Neural cell (in vitro differentiated cells): Measurements from ENCODE around the gene AMN1. TPM values are rescaled to one million over a fixed set of nuclear protein-coding genes. Genes with fewer than 3 reads are reported as not detected.

ENCODE experiments used
- H2AFZ ChIP-seq: fragments of 200-600, 300-800 bp; sonication (generic), shearing (Covaris generic); 2 replicates; pipeline ENCODE4 v1.6.0; 2014; ENCODE audit warnings: low read depth, mild to moderate bottlenecking, antibody characterized with exemption, low read length, moderate library complexity
- H3F3A ChIP-seq: fragments of 200-600 bp; shearing (Covaris generic); 2 replicates; pipeline ENCODE4 v1.6.1; 2016; ENCODE audit warnings: mild to moderate bottlenecking, moderate library complexity, mixed read lengths, antibody characterized with exemption, low read length; ENCODE audit not compliant: insufficient read depth, poor library complexity, severe bottlenecking
- H3K27ac ChIP-seq: fragments of 200-600, 300-800 bp; sonication (generic), shearing (Covaris generic); 2 replicates; pipeline ENCODE4 v1.5.1; 2014; ENCODE audit warnings: mild to moderate bottlenecking, low read length, moderate library complexity
- H3K27me3 ChIP-seq: fragments of 300-800, 200-600 bp; sonication (generic), shearing (Covaris generic); 2 replicates; pipeline ENCODE4 v1.6.0; 2014; ENCODE audit warnings: mild to moderate bottlenecking, low read depth, low read length, moderate library complexity; ENCODE audit not compliant: insufficient read depth
- H3K36me3 ChIP-seq: fragments of 300-800, 200-600 bp; sonication (generic), shearing (Covaris generic); 2 replicates; pipeline ENCODE4 v1.5.1; 2014; ENCODE audit warnings: mild to moderate bottlenecking, antibody characterized with exemption, low read length, moderate library complexity; ENCODE audit not compliant: insufficient read depth
- H3K4me2 ChIP-seq: fragments of 300-800, 200-600 bp; sonication (generic), shearing (Covaris generic); 2 replicates; pipeline ENCODE4 v1.6.0; 2014; ENCODE audit warnings: mild to moderate bottlenecking, low read length
- H3K4me3 ChIP-seq: fragments of 300-800, 200-600 bp; sonication (generic), shearing (Covaris generic); 2 replicates; pipeline ENCODE4 v1.5.1; 2014; ENCODE audit warnings: mild to moderate bottlenecking, low read length, moderate library complexity
- H3K79me2 ChIP-seq: fragments of 200-600 bp; shearing (Covaris generic); replicated peaks from 2 replicates; pipeline ENCODE4 v1.6.0; 2014; ENCODE audit warnings: mild to moderate bottlenecking, low read length, moderate library complexity; ENCODE audit not compliant: insufficient read depth
- H3K9ac ChIP-seq: fragments of 300-800, 200-600 bp; sonication (generic), shearing (Covaris generic); 2 replicates; pipeline ENCODE4 v1.6.1; 2016; ENCODE audit warnings: mild to moderate bottlenecking, low read length, mixed read lengths
- H3K9me2 ChIP-seq: fragments of 200-600 bp; shearing (Covaris generic); 2 replicates; pipeline ENCODE4 v1.6.1; 2016; ENCODE audit warnings: mild to moderate bottlenecking, low read length, mixed read lengths; ENCODE audit not compliant: insufficient read depth
- H3K9me3 ChIP-seq: fragments of 200-600, 300-800 bp; sonication (generic), shearing (Covaris generic); 2 replicates; pipeline ENCODE4 v1.6.1; 2016; ENCODE audit warnings: mild to moderate bottlenecking, mixed run types, low read length, moderate library complexity, mixed read lengths
- H4K20me1 ChIP-seq: fragments of 200-600 bp; shearing (Covaris generic); 2 replicates; pipeline ENCODE4 v1.6.1; 2016; ENCODE audit warnings: mild to moderate bottlenecking, mixed run types; ENCODE audit not compliant: insufficient read depth
- CTCF ChIP-seq: fragments of 450-650 bp; IDR thresholded peaks from 2 replicates; pipeline ENCODE4 v1.5.1; 2014; ENCODE audit warnings: antibody characterized with exemption, mild to moderate bottlenecking, moderate library complexity; ENCODE audit not compliant: poor library complexity, severe bottlenecking
- EP300 ChIP-seq: fragments of 450-650 bp; conservative IDR thresholded peaks from 2 replicates; pipeline ENCODE4 v1.6.1; 2014; ENCODE audit warnings: antibody characterized with exemption, mild to moderate bottlenecking, moderate library complexity; ENCODE audit not compliant: poor library complexity, severe bottlenecking
- EZH2 ChIP-seq: fragments of 200-600, 300-800 bp; shearing (Covaris generic), sonication (generic); IDR thresholded peaks from 2 replicates; pipeline ENCODE4 v1.6.1; 2014; ENCODE audit warnings: antibody characterized with exemption, low read length, borderline replicate concordance, mild to moderate bottlenecking; ENCODE audit not compliant: insufficient read depth, poor library complexity, severe bottlenecking
- MXI1 ChIP-seq: fragments of 450-650 bp; conservative IDR thresholded peaks from 2 replicates; pipeline ENCODE4 v1.6.1; 2014; ENCODE audit warnings: antibody characterized with exemption, mild to moderate bottlenecking; ENCODE audit not compliant: poor library complexity, severe bottlenecking
- POLR2AphosphoS5 ChIP-seq: IDR thresholded peaks from 2 replicates; pipeline ENCODE4 v1.6.1; 2012
- RAD21 ChIP-seq: fragments of 450-650 bp; conservative IDR thresholded peaks from 2 replicates; pipeline ENCODE4 v1.6.1; 2014; ENCODE audit warnings: antibody characterized with exemption, mild to moderate bottlenecking, moderate library complexity
- REST ChIP-seq: IDR thresholded peaks from 2 replicates; pipeline ENCODE4 v1.6.1; 2012; ENCODE audit warnings: borderline replicate concordance
- SMC3 ChIP-seq: fragments of 450-650 bp; conservative IDR thresholded peaks from 2 replicates; pipeline ENCODE4 v1.6.1; 2014; ENCODE audit warnings: antibody characterized with exemption, mild to moderate bottlenecking, moderate library complexity; ENCODE audit not compliant: poor library complexity
- TAF1 ChIP-seq: IDR thresholded peaks from 2 replicates; pipeline ENCODE4 v1.6.1; 2012; ENCODE audit warnings: low read depth
- polyA plus RNA-seq: library from polyadenylated mRNA; depleted of rRNA; stranded (reverse); fragments of >200 nt; gene quantifications from 2 replicates; pipeline ENCODE4 v1.2.3, GENCODE V29; 2014

AMN1 gene
- polyA plus RNA-seq, 1 donor from 2014 or later = 125 TPM

GRCh38 chr12:31669020-31669419, 59.8 kb downstream of the AMN1 start:
- H3K9me3 ChIP-seq = no peaks in the 10 kb centered on the region
- TF ChIP-seq CTCF (no peak), TAF1 (no peak), MXI1 (no peak), POLR2AphosphoS5 (no peak), SMC3 (no peak), EP300 (no peak), EZH2 (no peak), RAD21 (no peak), REST (no peak)
- no peaks in the 10 kb centered on the region for H3K9me2 ChIP-seq
- no peaks in the 10 kb centered on the region for H4K20me1 ChIP-seq
- no peak overlapping the region for H2AFZ ChIP-seq
- no peaks in the 10 kb centered on the region for H3K36me3 ChIP-seq
- H3K4me2 ChIP-seq = no peak overlapping the region
- H3K9ac ChIP-seq = no peak overlapping the region
- no peaks in the 10 kb centered on the region for H3K27me3 ChIP-seq
- H3K27ac ChIP-seq = no peak overlapping the region
- no peak overlapping the region for H3K4me3 ChIP-seq
- H3F3A ChIP-seq = no peaks in the 10 kb centered on the region
- H3K79me2 ChIP-seq = no peaks in the 10 kb centered on the region

GRCh38 chr12:31664038-31664437, 64.8 kb downstream of the AMN1 start:
- Histone ChIP-seq H3K9me3 (no peaks in the 10 kb centered on the region), H3K79me2 (no peaks in the 10 kb centered on the region), H3F3A (no peaks in the 10 kb centered on the region), H4K20me1 (no peaks in the 10 kb centered on the region), H3K27ac (no peak overlapping the region), H2AFZ (no peak overlapping the region), H3K4me2 (no peak overlapping the region), H3K27me3 (no peaks in the 10 kb centered on the region), H3K9me2 (no peaks in the 10 kb centered on the region), H3K9ac (no peak overlapping the region), H3K36me3 (no peaks in the 10 kb centered on the region), H3K4me3 (no peak overlapping the region)
- TF ChIP-seq CTCF = no peak
- TF ChIP-seq SMC3 = no peak
- TF ChIP-seq TAF1 = no peak
- TF ChIP-seq MXI1 = no peak
